Skeletal muscle tissue (tissue), 4 donors: ENCODE results near the gene ATXN3L. TPM values are rescaled to one million over a fixed set of nuclear protein-coding genes. Genes with fewer than 3 reads are reported as not detected.
"Not testable (repeated sequence)": the region's sequence is repeated elsewhere in the genome, so short reads cannot be mapped to it uniquely, and the experiment has no call there.

Experiments
- H3K27ac ChIP-seq: one replicate; pipeline ENCODE4 v1.7.0; 2013; ENCODE audit warnings: mild to moderate bottlenecking, low read depth, low read length, inconsistent platforms
- H3K27me3 ChIP-seq, 3 donors: one replicate each; pipeline ENCODE4 v1.7.0; 2013; ENCODE audit warnings: low read length in 3 of 3; ENCODE audit not compliant: control insufficient read depth in 3 of 3, insufficient read depth in 3 of 3
- H3K36me3 ChIP-seq, 3 donors: one replicate each; pipeline ENCODE4 v1.7.0; 2013; ENCODE audit warnings: low read length in 3 of 3; ENCODE audit not compliant: control insufficient read depth in 3 of 3, insufficient read depth in 3 of 3
- H3K4me1 ChIP-seq, 3 donors: one replicate each; pipeline ENCODE4 v1.7.0; 2013; ENCODE audit warnings: low read length in 3 of 3, mild to moderate bottlenecking in 3 of 3; ENCODE audit not compliant: control insufficient read depth in 3 of 3, insufficient read depth in 3 of 3
- H3K4me3 ChIP-seq, 3 donors: one replicate each; pipeline ENCODE4 v1.7.0; 2013; ENCODE audit warnings: low read length in 3 of 3
- H3K9ac ChIP-seq, 3 donors: one replicate each; pipeline ENCODE4 v1.7.0; 2013; ENCODE audit warnings: low read length in 3 of 3, mild to moderate bottlenecking in 3 of 3, moderate library complexity in 2 of 3, low read depth in 1 of 3
- H3K9me3 ChIP-seq, 3 donors: one replicate each; pipeline ENCODE4 v1.7.0; 2013; ENCODE audit warnings: low read length in 3 of 3; ENCODE audit not compliant: control insufficient read depth in 3 of 3
- total RNA-seq: library from RNA; depleted of rRNA; stranded (reverse); fragments of >200 nt; gene quantifications from one replicate; pipeline ENCODE4 v1.2.3, GENCODE V29; 2014
- donor health status: Osteomylitis.

ATXN3L gene
- total RNA-seq, 1 donor from 2014 or later = not detected

GRCh38 chrX:13311560-13311959 lies 8.3 kb downstream of the ATXN3L start:
- Histone ChIP-seq H3K36me3 (no peaks in the 10 kb centered on the region), H3K4me1 (no peaks in the 10 kb centered on the region), H3K4me3 (no peak overlapping the region), H3K27ac (no peak overlapping the region), H3K9me3 (peaks cover 0 to 3% (median 0%) of the 10 kb centered on the region in 3 donors), H3K9ac (no peak overlapping the region), H3K27me3 (no peaks in the 10 kb centered on the region)

GRCh38 chrX:13309631-13310030 lies 10.2 kb downstream of the ATXN3L start:
- Histone ChIP-seq H3K4me1 (no peaks in the 10 kb centered on the region), H3K27me3 (no peaks in the 10 kb centered on the region), H3K9me3 (peaks cover 0 to 3% (median 0%) of the 10 kb centered on the region in 3 donors), H3K27ac (no peak overlapping the region), H3K4me3 (no peak overlapping the region), H3K9ac (no peak overlapping the region), H3K36me3 (no peaks in the 10 kb centered on the region)

GRCh38 chrX:13307041-13307440 lies 12.8 kb downstream of the ATXN3L start:
- H3K27ac ChIP-seq = no peak overlapping the region
- no peak overlapping the region for H3K4me3 ChIP-seq
- no peak overlapping the region for H3K9ac ChIP-seq
- no peaks in the 10 kb centered on the region for H3K4me1 ChIP-seq
- H3K36me3 ChIP-seq = no peaks in the 10 kb centered on the region
- no peaks in the 10 kb centered on the region for H3K27me3 ChIP-seq
- H3K9me3 ChIP-seq = peaks cover 0 to 1% (median 0%) of the 10 kb centered on the region in 3 donors

GRCh38 chrX:13305108-13305507 lies 14.7 kb downstream of the ATXN3L start:
- Histone ChIP-seq H3K4me3 (no peak overlapping the region), H3K27me3 (no peaks in the 10 kb centered on the region), H3K36me3 (no peaks in the 10 kb centered on the region), H3K27ac (no peak overlapping the region), H3K9me3 (no peaks in the 10 kb centered on the region), H3K4me1 (no peaks in the 10 kb centered on the region), H3K9ac (no peak overlapping the region)

GRCh38 chrX:13304052-13304451 lies 15.8 kb downstream of the ATXN3L start:
- no peaks in the 10 kb centered on the region for H3K36me3 ChIP-seq
- H3K27me3 ChIP-seq = no peaks in the 10 kb centered on the region
- no peak overlapping the region for H3K4me3 ChIP-seq
- H3K9me3 ChIP-seq = no peaks in the 10 kb centered on the region
- H3K4me1 ChIP-seq = no peaks in the 10 kb centered on the region
- no peak overlapping the region for H3K9ac ChIP-seq
- no peak overlapping the region for H3K27ac ChIP-seq

GRCh38 chrX:13303248-13303647 lies 16.6 kb downstream of the ATXN3L start:
- not testable (repeated sequence) for H3K9ac ChIP-seq, H3K36me3 ChIP-seq, H3K4me3 ChIP-seq, H3K9me3 ChIP-seq, H3K27me3 ChIP-seq, H3K27ac ChIP-seq, H3K4me1 ChIP-seq

- Histone ChIP-seq H3K9me3 (no peaks in the 10 kb centered on the region), H3K4me1 (no peaks in the 10 kb centered on the region), H3K36me3 (no peaks in the 10 kb centered on the region), H3K9ac (no peak overlapping the region), H3K4me3 (no peak overlapping the region), H3K27me3 (no peaks in the 10 kb centered on the region), H3K27ac (no peak overlapping the region)
These were observed 21.0 kb downstream of the ATXN3L start for GRCh38 chrX:13298836-13299235.

- no peaks in the 10 kb centered on the region for H3K36me3 ChIP-seq
These were observed 24.0 kb downstream of the ATXN3L start for GRCh38 chrX:13295841-13296240.

GRCh38 chrX:13293700-13294099 lies 26.2 kb downstream of the ATXN3L start:
- H3K36me3 ChIP-seq = no peaks in the 10 kb centered on the region
- H3K27me3 ChIP-seq = no peaks in the 10 kb centered on the region
- H3K9me3 ChIP-seq = no peaks in the 10 kb centered on the region
- H3K27ac ChIP-seq = no peak overlapping the region
- no peaks in the 10 kb centered on the region for H3K4me1 ChIP-seq
- no peak overlapping the region for H3K4me3 ChIP-seq
- no peak overlapping the region for H3K9ac ChIP-seq

More at GRCh38 chrX:13295841-13296240, 24.0 kb downstream of the ATXN3L start:
- no peak overlapping the region for H3K27ac ChIP-seq
- no peak overlapping the region for H3K4me3 ChIP-seq
- no peaks in the 10 kb centered on the region for H3K9me3 ChIP-seq
- H3K4me1 ChIP-seq = no peaks in the 10 kb centered on the region
- no peaks in the 10 kb centered on the region for H3K27me3 ChIP-seq
- no peak overlapping the region for H3K9ac ChIP-seq

- Histone ChIP-seq H3K27ac (no peak overlapping the region), H3K27me3 (no peaks in the 10 kb centered on the region), H3K36me3 (no peaks in the 10 kb centered on the region), H3K9me3 (no peaks in the 10 kb centered on the region), H3K9ac (no peak overlapping the region), H3K4me3 (no peak overlapping the region), H3K4me1 (no peaks in the 10 kb centered on the region)
These were observed 28.8 kb downstream of the ATXN3L start for GRCh38 chrX:13290891-13291614.
